CD4-positive, alpha-beta T cell treated with Interferon gamma for 1 hour (primary cell): ENCODE results near the gene SPATC1L.

ENCODE experiments used
- DNase-seq: peaks from one replicate; pipeline ENCODE4 v3.0.0-alpha.2; 2020

SPATC1L gene

GRCh38 chr21:46118316-46119143 lies 65.7 kb downstream of the SPATC1L start:
- no peak for DNase-seq

- no peak for DNase-seq
These were observed 66.5 kb downstream of the SPATC1L start for GRCh38 chr21:46117586-46118315.

- DNase-seq: no peak
These were observed 67.3 kb downstream of the SPATC1L start for GRCh38 chr21:46116776-46117585.

DNA sequence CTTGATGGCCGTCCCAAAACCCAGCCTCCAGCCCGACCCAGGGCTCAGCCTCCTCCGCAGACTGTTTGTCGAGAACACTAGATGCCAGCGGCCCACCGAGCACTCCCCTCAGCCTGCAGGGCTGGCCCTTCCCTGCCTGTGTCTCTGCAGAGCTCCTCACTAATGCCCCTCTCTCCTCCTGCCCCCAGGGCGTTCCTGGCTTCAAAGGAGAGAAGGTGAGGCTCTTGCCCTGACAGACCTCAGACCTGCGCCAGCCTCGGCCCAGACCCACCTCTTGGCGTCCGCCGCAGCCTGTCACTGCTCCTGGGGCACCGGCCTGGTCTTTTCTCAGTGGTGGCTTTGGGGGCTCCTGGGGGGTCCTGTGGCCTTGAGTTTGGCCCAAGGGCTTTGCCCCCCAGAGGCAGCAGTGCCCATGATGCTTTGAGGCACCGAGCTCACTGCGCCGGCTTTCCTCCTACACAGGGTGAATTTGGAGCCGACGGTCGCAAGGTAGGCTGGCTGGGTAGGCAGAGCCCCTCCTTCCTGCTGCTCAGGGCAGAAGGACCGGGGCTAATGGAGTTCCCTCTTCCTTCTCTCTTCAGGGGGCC lies 68.0 kb downstream of the SPATC1L start:
- DNase-seq: no peak

GRCh38 chr21:46115441-46116188 lies 68.6 kb downstream of the SPATC1L start:
- no peak for DNase-seq

GRCh38 chr21:46114963-46115362 lies 69.3 kb downstream of the SPATC1L start:
- no peak for DNase-seq

DNA sequence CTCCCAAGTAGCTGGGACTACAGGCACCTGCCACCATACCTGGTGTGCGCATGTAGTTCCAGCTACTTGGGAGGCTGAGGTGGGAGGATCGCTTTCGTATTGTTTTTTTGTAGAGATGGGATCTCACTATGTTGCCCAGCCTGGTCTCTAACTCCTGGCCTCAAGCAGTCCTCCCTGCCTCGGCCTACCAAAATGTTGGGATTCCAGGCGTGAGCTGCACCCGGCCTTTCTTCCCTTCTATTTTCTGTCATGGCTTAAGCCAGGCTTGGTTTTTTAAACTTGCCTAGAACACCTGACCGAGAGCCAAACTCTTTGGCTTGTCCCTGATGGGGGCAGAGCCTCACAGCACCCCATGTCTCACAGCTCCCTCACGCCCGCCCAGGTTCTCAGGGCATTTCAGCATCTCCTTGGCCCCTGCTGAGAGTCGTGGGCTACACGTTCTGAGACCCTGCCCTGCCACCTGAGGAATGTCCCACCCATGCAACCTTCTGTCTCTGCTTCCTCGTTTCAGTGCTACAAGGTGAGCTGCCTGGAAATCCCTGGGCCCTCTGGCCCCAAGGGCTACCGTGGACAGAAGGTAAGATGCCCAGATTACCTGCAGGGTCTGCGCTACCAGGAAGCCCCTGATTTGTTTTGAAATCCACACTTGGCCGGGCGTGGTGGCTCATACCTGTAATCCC lies 70.6 kb downstream of the SPATC1L start:
- no peak for DNase-seq

- DNase-seq: no peak
These were observed 71.5 kb downstream of the SPATC1L start for GRCh38 chr21:46112725-46113215.

GRCh38 chr21:46111857-46112724 lies 72.2 kb downstream of the SPATC1L start:
- no peak for DNase-seq

DNA sequence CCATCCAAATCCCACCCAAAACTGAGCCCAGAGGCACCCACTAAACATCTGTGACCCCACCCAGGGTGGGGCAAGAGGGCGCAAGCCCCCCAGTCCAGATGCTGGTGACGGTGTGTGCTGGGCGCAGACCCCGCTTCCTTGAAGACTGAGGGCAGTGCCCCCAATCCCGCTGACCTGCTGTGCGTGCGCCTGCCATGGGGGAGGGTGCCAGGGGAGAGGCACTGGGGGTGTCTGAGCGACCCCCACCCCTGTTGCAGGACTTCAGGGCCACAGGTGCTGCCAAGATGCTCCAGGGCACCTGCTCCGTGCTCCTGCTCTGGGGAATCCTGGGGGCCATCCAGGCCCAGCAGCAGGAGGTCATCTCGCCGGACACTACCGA lies 73.1 kb downstream of the SPATC1L start:
- no peak for DNase-seq
